Activated T-cell treated with anti-CD3 and anti-CD28 coated beads for 1 hour (primary cell): ENCODE measurements around the gene SRCIN1.

Source experiments
- DNase-seq: peaks from one replicate; pipeline ENCODE4 v3.0.0-alpha.2; 2020; ENCODE audit warnings: low read depth

The SRCIN1 gene

GRCh38 chr17:38563362-38564253 lies 42.1 kb downstream of the SRCIN1 start:
- no peak for DNase-seq

DNA sequence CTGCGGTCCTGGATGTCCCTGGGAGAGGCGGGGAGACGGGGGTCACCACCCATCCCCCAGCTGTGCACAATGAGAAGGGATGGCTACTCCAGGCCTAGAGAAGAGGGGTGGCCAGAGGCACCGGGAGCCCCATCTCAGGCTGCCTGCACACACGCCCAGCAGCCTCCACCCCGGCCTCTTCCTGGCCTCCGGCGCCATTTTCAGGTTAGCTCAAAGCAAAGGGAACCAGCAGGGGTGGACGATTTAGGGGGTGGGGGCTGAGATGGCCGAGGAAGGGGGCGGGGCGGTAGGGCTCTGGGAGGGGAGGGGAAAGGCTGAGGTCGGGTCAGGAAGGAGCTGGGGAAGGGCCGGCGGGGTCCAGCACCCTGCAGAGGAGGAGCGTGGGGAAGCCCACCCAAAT lies 42.8 kb downstream of the SRCIN1 start:
- no peak for DNase-seq

- no peak for DNase-seq
These were observed 43.6 kb downstream of the SRCIN1 start for GRCh38 chr17:38562215-38562569.

- DNase-seq: no peak
These were observed 44.1 kb downstream of the SRCIN1 start for GRCh38 chr17:38561416-38562214.

- DNase-seq: no peak
These were observed 45.0 kb downstream of the SRCIN1 start for GRCh38 chr17:38560503-38561318.

DNA sequence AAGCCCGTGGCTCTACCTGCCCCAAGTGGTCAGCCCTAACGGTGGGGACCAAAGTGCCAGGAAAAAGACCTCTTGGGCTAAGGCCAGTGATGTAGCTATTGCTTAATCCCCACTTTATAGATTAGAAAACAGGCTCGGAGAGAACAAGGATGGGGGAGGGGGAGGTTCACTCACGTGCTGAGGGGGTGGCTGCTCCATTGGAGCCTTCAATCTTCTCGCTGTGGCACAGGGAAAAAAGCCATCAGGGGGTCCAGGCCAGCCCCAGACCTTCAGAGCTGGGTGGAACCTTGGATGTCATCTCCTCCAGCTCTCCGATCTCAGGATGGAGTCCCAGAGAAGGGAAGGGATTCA lies 45.9 kb downstream of the SRCIN1 start:
- DNase-seq: no peak

DNA sequence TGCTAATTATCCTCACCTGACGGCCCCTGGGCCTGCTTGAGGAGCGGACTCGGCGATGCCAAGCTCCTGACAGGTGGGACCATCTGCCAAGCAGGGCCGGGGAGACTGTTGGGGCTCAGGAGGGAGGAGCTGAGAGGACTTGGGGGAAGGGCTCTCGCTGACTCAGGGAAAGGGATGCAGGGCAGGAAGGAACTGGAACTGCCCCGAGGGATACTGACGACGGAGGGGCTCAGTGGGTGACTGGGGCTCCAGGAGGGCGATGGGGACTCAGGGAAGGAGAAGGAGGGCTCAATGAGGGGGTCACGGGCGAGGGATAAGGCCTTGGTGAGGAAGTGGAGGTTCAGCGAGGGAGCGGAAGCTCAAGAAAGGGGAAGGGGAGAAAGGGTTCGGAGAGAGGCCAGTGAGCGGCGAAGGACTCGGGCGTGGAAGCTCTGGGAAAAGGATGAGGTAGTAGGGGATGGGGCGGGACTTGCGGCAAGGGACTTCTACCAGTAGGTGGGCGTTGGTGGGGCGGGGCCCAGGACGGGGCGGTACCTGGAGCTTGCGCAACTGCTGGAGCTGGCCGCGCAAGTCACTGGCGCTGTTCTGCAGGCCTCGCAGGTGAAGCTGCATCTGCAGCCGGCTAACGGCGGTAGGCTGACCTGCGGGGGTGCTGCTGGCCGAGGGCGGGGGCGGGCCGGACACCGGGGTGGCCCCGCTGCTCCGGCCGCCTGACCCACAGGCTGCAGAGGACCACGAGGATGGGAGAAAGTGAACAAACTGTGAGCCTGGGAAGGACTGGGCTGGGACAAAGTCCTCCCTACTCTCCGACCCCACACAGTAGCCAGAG lies 46.5 kb downstream of the SRCIN1 start:
- DNase-seq: peak; percentile 83

DNA sequence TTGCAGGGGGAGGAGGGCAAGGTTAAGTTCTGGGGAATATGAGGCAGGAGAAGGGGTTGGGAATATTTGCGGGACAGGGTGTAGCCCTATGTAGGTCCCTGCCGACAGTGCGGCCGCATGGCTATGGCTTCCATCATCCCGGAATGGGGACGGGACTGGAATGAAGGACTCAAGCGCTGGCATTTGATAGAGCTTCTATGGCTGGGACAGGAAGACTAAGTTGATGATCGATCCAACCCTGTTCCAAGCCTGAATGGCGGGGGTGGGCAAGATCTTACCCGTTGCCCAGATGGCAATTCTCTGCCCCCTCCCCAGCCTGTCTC lies 47.1 kb downstream of the SRCIN1 start:
- no peak for DNase-seq

GRCh38 chr17:38557836-38558727 lies 47.7 kb downstream of the SRCIN1 start:
- DNase-seq: peak; percentile 88

DNA sequence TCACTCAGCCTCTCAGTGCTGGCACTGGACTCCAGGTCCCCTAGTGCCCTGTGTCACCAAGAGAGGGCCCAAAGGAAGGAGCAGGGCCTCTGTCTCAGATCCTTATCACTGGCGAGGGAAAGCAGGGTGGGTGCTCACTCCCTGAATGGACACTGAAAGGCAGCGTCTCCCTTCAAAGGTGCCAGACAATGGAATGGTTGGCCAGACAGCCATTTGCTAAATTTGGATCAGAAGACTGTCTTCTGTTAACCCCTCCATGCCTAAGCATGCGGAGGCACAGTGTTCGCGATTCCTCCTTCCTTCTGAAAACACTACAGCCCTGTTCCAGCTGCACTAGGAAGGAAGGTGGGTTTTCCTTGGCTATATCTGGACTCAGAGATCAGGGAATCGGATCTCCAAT lies 48.4 kb downstream of the SRCIN1 start:
- DNase-seq: no peak

DNA sequence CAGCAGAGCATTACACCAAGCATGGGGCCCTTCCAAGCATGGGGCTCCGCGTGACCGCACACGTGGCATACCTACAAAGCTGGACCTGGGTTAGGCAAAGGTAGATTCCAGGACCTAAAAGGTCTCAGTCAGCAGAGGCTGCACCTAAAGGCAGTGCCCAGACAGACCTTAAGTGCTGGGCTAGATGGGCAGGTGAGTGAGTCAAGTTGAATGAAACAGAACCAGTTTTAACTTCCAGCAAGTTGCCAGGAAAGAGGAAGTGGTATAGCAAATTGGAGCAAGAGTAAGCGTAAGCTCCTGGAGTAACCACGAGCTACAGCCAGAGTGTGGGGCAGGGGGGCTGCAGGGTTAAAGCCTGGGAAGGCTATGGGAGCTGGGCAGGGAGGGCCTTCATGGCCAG lies 49.5 kb downstream of the SRCIN1 start:
- DNase-seq: no peak

DNA sequence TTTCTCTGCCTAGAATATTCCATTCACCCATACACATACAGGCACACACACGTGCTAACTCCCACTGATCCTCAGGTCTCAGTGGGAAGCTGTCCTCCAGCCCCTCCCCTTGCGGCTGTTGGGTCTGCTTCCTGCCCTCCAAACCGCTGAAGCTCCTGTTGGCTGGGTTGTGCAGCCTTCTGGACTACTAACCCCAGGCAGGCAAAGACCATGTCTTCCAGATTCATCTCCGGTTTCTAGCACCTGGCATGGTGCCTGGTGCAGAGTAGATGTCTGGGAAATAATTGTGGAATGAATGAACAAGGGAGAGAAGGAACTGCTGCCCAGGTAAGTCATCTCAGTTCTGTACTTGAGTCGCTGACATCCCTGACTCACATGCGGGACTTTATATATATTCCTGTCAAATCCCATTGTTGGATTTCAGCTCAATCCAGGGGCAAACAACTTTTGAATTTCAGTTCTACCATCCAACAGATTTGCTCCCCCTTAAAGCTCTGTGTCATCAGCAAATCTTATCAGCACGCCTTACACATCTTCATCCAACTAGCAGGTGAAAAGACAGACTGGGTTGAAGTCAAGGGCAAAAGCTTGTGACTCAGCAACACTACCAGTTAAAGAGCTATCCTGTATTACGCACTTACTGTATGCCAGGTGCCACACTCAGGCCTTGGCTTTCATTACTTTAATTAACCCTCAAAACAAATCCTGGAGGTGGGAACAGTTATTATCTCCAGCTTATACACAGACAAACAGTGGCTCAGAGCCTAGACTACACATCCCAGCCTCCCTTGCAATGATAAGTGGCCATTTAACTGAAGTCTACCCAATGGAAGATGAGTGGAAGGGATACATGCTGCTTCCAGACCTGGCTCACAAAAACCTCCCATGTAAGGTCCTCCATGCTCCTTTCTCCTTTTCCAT lies 51.1 kb downstream of the SRCIN1 start:
- no peak for DNase-seq

DNA sequence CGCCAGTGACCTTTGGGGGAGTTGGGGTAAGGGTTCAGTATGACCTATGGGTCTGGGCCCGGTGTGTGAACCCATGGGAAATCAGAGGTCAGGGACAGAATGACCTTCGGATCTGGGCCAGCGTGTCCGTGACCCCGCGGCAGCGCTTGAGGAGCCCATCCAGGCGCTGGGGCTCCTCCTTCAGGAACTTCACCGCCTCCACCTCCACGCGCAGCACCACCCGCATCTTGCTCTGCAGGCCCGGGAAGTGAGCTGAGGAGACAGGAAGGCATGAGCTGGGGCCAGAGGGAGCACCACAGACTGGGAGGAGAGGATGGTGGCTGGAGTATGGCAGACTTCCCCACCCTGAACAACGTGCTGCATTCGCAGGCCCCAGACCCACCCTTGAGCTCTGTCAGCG lies 53.4 kb downstream of the SRCIN1 start:
- DNase-seq: no peak

- DNase-seq: no peak
These were observed 54.6 kb downstream of the SRCIN1 start for GRCh38 chr17:38551121-38551520.

DNA sequence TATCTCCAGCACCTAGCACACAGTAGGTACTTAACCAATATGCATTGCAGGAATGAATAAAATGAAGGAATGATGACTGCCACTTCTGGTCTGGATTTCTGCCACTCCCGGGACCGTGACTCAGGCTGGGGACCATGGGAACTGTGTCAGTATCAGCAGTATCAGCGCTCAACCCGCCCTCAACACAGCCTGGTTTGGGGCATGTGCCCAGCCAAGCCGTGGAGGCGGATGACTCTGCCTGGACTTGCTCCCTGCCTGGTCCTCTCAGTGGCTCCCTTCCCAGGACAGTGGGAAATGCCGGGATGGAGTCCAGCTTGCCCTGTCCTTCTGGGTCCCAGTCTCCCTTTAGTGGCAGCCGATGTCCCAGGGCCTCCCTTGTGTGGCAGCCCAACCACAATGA lies 55.1 kb downstream of the SRCIN1 start:
- DNase-seq: no peak

DNA sequence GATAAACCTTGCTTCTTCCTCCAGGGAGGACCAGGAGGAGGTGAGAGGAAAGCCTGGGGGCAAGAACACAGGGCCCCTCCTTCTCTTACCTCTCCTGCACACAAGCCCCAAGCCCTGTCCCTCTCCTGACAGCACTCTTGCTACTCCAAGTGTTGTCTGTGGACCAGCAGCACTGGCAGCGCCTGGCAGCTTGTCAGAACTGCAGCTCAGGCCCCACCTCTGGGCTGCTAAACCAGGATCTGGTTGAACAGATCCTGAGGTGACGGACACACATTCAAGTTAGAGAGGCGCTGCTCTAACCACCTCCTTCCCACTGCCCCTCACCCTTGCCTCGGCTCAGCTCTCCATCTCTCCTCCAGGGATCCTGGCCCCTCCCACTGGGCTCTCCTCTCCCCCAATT lies 56.5 kb downstream of the SRCIN1 start:
- no peak for DNase-seq

DNA sequence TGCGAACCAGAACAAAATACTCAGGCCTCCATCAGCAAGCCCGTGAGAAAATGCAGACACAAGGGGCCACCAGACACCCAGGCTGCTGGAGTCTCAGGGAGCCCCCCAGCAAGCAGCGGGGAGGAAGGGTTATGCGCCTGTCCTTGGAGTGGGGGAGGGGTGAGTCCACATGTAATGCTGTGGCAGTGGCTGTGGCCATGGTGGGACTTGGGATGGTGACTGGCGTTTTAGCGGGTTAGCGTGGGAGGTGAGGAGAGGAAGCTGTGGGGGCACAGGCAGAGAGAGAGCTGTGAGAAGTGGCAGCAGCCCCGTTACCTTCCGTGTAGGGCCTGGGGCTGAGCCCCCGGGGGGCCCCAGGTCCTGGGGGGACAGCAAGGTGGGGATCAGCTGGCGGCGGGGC lies 58.3 kb downstream of the SRCIN1 start:
- no peak for DNase-seq

- no peak for DNase-seq
These were observed 59.4 kb downstream of the SRCIN1 start for GRCh38 chr17:38546396-38546795.

GRCh38 chr17:38545531-38546225 lies 60.1 kb downstream of the SRCIN1 start:
- no peak for DNase-seq
